RWPE1 (cell line): ENCODE data around the gene PLCD1.

ENCODE experiments used
- CTCF ChIA-PET: fragments of 350-600 bp; sonication (Branson Sonifier 250); formaldehyde crosslinking; extraction: SDS; loops from one replicate; lab custom pipeline; 2021; lab: Yijun Ruan, JAX
- POLR2A ChIA-PET: fragments of 400-600 bp; formaldehyde crosslinking; extraction: SDS; loops from one replicate; lab custom pipeline; 2020; ENCODE audit warnings: antibody characterized with exemption; ENCODE audit not compliant: low non-redundant PET; lab: Yijun Ruan, JAX
- DNase-seq: peaks from one replicate; pipeline ENCODE4 v3.0.0; 2012; ENCODE audit warnings: low spot score
- H3K27ac ChIP-seq: fragments of 450-650 bp; 2 replicates; pipeline ENCODE4 v1.5.1; 2017
- TF ChIP-seq, protein P1 (sequence below): fragments of 450-650 bp; conservative IDR thresholded peaks from 2 replicates; pipeline ENCODE4 v1.5.1; 2017; ENCODE audit warnings: low read depth, mild to moderate bottlenecking

Gene PLCD1

DNA sequence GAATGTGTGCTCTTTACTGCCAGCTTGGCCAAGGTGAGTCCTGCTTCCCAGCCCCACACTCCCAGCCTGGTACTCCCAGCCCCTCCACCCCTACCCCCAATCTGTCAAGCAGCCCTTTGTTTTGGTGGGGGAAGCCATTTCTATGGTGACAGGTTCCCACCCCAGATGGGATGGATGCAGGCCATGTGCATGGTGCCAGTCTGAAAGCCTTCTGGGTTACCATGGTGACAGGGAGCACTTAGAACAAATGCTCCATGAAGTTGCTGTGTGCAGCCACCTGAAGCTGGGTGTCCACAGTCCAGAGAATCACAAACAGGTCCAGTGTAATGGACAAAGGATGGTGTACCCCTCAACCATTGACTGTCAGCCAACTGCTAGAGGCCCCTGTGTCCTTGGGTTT, 58.0 kb downstream of the PLCD1 start:
- TF ChIP-seq, protein P1, sequence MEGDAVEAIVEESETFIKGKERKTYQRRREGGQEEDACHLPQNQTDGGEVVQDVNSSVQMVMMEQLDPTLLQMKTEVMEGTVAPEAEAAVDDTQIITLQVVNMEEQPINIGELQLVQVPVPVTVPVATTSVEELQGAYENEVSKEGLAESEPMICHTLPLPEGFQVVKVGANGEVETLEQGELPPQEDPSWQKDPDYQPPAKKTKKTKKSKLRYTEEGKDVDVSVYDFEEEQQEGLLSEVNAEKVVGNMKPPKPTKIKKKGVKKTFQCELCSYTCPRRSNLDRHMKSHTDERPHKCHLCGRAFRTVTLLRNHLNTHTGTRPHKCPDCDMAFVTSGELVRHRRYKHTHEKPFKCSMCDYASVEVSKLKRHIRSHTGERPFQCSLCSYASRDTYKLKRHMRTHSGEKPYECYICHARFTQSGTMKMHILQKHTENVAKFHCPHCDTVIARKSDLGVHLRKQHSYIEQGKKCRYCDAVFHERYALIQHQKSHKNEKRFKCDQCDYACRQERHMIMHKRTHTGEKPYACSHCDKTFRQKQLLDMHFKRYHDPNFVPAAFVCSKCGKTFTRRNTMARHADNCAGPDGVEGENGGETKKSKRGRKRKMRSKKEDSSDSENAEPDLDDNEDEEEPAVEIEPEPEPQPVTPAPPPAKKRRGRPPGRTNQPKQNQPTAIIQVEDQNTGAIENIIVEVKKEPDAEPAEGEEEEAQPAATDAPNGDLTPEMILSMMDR: no peak
- ChIA-PET CTCF (no interaction called here), POLR2A (no interaction called here)
- no peak for DNase-seq
- no peak overlapping the region for H3K27ac ChIP-seq

DNA sequence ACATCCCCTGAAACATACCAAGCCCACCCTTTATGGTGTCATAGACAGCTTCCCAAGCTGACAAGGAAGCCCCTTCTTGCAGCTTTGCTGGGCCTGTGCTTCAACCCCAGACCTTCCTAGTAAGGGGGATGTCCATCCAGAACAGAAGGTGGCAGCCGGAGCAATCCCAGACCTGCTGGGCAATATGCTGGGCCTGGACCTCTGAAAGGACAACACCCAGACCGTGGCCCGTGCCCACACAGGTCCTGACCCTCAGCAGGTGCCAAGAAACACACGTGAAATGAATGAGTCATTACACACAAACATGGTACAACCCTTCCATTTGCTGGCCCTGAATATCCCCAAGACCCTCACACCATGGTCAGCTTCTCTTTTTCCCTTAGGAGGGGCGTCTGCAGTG, 58.6 kb downstream of the PLCD1 start:
- H3K27ac ChIP-seq: no peak overlapping the region
- ChIA-PET POLR2A (no interaction called here), CTCF (no interaction called here)
- TF ChIP-seq, protein P1: no peak
- DNase-seq: no peak

DNA sequence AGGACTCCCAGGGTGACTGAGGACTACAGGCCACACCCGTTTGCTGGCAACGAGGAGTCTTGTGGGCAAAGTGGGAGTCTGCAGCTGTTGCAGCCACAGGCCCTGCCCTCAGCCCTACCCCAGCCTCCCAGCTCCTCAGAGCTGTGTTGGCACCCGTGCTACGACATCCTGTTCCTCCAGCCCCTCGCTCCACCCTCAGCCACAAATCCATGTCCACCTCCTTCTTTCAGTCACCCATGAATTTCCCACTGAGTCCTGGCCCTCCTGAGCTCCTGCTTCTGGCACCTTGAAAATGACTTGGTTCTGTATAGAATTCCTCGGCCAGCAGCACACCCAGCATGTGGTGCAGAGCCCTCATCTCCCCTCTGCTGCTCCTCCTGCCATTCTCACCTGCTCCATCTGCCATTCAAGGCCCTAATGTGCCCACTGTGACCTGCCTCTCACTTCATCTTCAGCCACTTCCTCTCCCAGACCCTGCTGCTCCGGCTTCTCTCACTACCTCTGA, 59.8 kb downstream of the PLCD1 start:
- peak overlapping the region; percentile 47 for H3K27ac ChIP-seq
- POLR2A ChIA-PET: interaction anchor here (1.0 kb wide), 1 partner anchor 117 kb away, joined by 3 read pairs; no protein-coding TSS in a partner anchor
- CTCF ChIA-PET: interaction anchor here (0.6 kb wide), 1 partner anchor 31 kb away, joined by 3 read pairs; no protein-coding TSS in a partner anchor
- no peak for DNase-seq
- TF ChIP-seq, protein P1: no peak

DNA sequence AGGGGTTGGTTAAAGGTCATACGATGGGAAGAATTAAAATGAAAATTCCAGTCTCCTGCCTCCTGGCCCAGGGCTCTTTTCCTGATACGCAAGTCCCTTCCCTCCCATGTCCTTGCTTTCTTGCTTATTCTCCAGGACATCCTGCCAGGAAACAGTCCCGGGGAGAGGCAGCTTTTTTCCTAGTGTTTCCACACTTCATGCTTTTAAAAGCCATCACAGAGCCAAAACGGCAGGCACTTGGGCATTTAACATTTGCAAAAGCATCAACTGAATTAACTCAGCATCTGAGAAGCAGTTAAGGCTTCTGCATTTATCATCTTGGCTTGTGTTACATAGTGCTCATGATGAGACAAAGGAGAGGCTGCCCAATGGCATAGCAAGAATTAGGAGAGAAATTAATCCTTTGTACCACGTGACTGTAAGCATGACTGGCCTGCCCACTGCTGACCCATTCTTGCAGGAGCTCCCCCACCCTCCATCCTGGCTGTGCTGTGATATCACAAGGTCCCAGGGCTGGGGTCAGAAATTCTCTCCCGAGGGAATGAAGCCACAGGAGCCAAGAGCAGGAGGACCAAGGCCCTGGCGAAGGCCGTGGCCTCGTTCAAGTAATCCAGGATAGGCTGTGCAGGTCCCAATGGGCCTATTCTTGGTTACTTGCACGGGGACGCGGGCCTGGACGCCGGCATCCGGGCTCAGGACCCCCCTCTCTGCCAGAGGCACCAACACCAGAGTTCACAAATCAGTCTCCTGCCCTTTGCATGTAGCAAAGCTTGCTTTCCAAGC, 60.4 kb downstream of the PLCD1 start:
- POLR2A ChIA-PET: interaction anchor here (1.0 kb wide), 1 partner anchor 116 kb away, joined by 3 read pairs; no protein-coding TSS in a partner anchor
- TF ChIP-seq, protein P1: no peak

DNA sequence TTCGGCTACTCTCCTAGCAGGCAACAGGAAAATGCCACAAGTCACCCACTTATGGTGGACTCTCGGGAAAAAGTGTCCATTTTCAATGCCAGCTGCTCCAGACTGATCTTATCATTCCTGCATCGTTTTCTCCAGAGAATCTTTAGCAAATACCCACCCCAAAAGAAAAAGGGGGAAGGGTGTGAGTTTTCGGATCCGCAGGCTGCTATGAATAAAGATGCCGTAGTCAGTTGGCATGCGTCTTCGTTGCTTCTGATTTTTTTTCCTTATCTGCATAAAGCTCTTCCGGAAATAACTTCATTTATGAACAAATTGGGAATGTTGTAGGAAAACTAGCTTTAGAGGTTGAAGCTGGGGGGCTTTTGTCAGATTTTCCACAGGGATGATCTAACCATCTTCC, 61.2 kb downstream of the PLCD1 start:
- no peak for DNase-seq
- TF ChIP-seq, protein P1: no peak
- ChIA-PET POLR2A (no interaction called here), CTCF (interaction anchor here (0.5 to 1.4 kb wide), 2 partner anchors 113 to 1197 kb away, joined by 3 to 6 read pairs; no protein-coding TSS in a partner anchor)
- no peak overlapping the region for H3K27ac ChIP-seq

More for the DNA sequence above, 60.4 kb downstream of the PLCD1 start:
- no peak for DNase-seq
- H3K27ac ChIP-seq: peak overlapping the region; percentile 47
- CTCF ChIA-PET: no interaction called here

DNA sequence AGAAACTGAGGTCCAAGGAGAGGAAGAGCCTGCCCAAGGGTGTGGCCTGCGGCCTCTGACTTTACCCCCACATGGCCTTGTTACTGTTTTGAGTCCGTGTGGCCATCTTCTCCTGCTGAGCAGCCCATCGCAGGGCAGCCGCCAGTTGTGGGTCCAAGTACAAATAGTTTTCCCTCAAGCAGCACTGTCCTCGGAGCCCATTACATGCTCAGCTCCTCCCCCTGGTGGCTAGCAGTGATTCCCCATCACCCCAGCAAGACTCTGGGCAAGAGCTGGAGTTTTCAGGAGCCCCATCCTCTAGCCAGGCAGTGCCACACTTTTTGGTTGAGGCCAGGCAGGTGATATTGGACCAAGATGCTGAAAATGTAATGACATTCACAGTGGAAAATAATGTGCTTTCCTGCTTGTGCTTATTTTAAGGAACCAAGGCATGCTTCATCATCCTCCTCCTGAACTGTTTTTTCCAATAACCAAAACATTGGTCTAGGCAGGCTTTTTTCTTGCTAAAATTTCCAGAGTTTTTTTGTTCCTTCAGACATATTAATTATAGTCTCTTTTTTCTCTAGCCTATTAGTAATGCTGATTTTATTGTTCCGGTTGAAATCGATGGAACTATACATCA, 62.1 kb downstream of the PLCD1 start:
- POLR2A ChIA-PET: no interaction called here
- CTCF ChIA-PET: interaction anchor here (0.5 to 1.4 kb wide), 5 partner anchors 23 to 1198 kb away, joined by 3 to 6 read pairs (median 3); no protein-coding TSS in a partner anchor
- TF ChIP-seq, protein P1: peak; percentile 64
- H3K27ac ChIP-seq: no peak overlapping the region; the same call in 1 of the 2 replicates
- DNase-seq: peak; percentile 49
